Mesothelial cell of epicardium (in vitro differentiated cells): ENCODE results near the gene NTN4. TPM values are rescaled to one million over a fixed set of nuclear protein-coding genes. Genes with fewer than 3 reads are reported as not detected.
"Not testable (repeated sequence)": the region's sequence is repeated elsewhere in the genome, so short reads cannot be mapped to it uniquely, and the experiment has no call there.

Source experiments
- DNase-seq, 2 experiments: peaks; one replicate each; pipeline ENCODE4 v3.0.0; 2021; ENCODE audit warnings: low spot score in 2 of 2; ENCODE audit not compliant: unreplicated experiment in 2 of 2
- H3K27ac Mint-ChIP-seq: 2 replicates; pipeline ENCODE4 v1.8.0; 2021; ENCODE audit warnings: mixed read lengths
- H3K27me3 Mint-ChIP-seq: 2 replicates; pipeline ENCODE4 v1.8.0; 2021; ENCODE audit warnings: low read depth, mixed read lengths
- H3K36me3 Mint-ChIP-seq: 2 replicates; pipeline ENCODE4 v1.8.0; 2021; ENCODE audit warnings: mixed read lengths
- H3K4me1 Mint-ChIP-seq: 2 replicates; pipeline ENCODE4 v1.8.0; 2021; ENCODE audit warnings: mixed read lengths
- H3K4me3 Mint-ChIP-seq: 2 replicates; pipeline ENCODE4 v1.8.0; 2021; ENCODE audit warnings: mild to moderate bottlenecking, moderate library complexity, mixed read lengths
- H3K9me3 Mint-ChIP-seq: 2 replicates; pipeline ENCODE4 v1.8.0; 2021; ENCODE audit warnings: mixed read lengths
- CTCF ChIP-seq: fragments of 200-600 bp; sonication (generic); IDR thresholded peaks from one replicate; pipeline ENCODE4 v1.5.0; 2021; ENCODE audit warnings: antibody characterized with exemption; ENCODE audit not compliant: unreplicated experiment
- total RNA-seq: library from RNA; stranded (reverse); gene quantifications from 3 replicates; pipeline ENCODE4 v1.2.1, GENCODE V29; 2021

Gene NTN4
- total RNA-seq, 1 donor from 2014 or later = 6.0 TPM

GRCh38 chr12:95622879-95623278 lies 167.7 kb downstream of the NTN4 start:
- Mint-ChIP-seq H3K36me3 (no peaks in the 10 kb centered on the region), H3K27ac (no peak overlapping the region), H3K4me3 (no peak overlapping the region), H3K4me1 (no peaks in the 10 kb centered on the region), H3K27me3 (no peaks in the 10 kb centered on the region), H3K9me3 (no peaks in the 10 kb centered on the region)
- TF ChIP-seq CTCF = no peak
- DNase-seq = no peak

- no peaks in the 10 kb centered on the region for H3K9me3 Mint-ChIP-seq
These were observed 168.8 kb downstream of the NTN4 start for GRCh38 chr12:95621725-95622124.

GRCh38 chr12:95620171-95620570 lies 170.4 kb downstream of the NTN4 start:
- no peaks in the 10 kb centered on the region for H3K36me3 Mint-ChIP-seq
- no peak for TF ChIP-seq CTCF
- no peak overlapping the region for H3K27ac Mint-ChIP-seq
- H3K27me3 Mint-ChIP-seq = no peaks in the 10 kb centered on the region
- no peaks in the 10 kb centered on the region for H3K9me3 Mint-ChIP-seq
- no peak overlapping the region for H3K4me3 Mint-ChIP-seq
- H3K4me1 Mint-ChIP-seq = no peaks in the 10 kb centered on the region
- DNase-seq = no peak

More at GRCh38 chr12:95621725-95622124, 168.8 kb downstream of the NTN4 start:
- Mint-ChIP-seq H3K27ac (no peak overlapping the region), H3K36me3 (no peaks in the 10 kb centered on the region), H3K27me3 (no peaks in the 10 kb centered on the region), H3K4me3 (no peak overlapping the region), H3K4me1 (no peaks in the 10 kb centered on the region)
- TF ChIP-seq CTCF = no peak
- DNase-seq = no peak

- H3K4me3 Mint-ChIP-seq, H3K27me3 Mint-ChIP-seq, H3K9me3 Mint-ChIP-seq, H3K4me1 Mint-ChIP-seq, DNase-seq, H3K36me3 Mint-ChIP-seq, H3K27ac Mint-ChIP-seq: not testable (repeated sequence)
These were observed 174.1 kb downstream of the NTN4 start for GRCh38 chr12:95616470-95616869.

- H3K36me3 Mint-ChIP-seq = no peaks in the 10 kb centered on the region
- H3K9me3 Mint-ChIP-seq = no peaks in the 10 kb centered on the region
- no peak overlapping the region for H3K27ac Mint-ChIP-seq
- H3K4me3 Mint-ChIP-seq = no peak overlapping the region
- H3K4me1 Mint-ChIP-seq = no peaks in the 10 kb centered on the region
- no peak for DNase-seq
- H3K27me3 Mint-ChIP-seq = no peaks in the 10 kb centered on the region
- TF ChIP-seq CTCF = no peak
These were observed 174.8 kb downstream of the NTN4 start for GRCh38 chr12:95615749-95616148.

- Mint-ChIP-seq H3K9me3 (no peaks in the 10 kb centered on the region), H3K4me1 (no peaks in the 10 kb centered on the region), H3K27me3 (no peaks in the 10 kb centered on the region), H3K36me3 (no peaks in the 10 kb centered on the region), H3K27ac (no peak overlapping the region), H3K4me3 (no peak overlapping the region)
- no peak for DNase-seq
- no peak for TF ChIP-seq CTCF
These were observed 176.1 kb downstream of the NTN4 start for GRCh38 chr12:95614390-95614982.
